ENCODE data around the gene PLXNB1.
"Not testable (repeated sequence)": the region's sequence is repeated elsewhere in the genome, so short reads cannot be mapped to it uniquely, and the experiment has no call there.

Gene PLXNB1

DNA sequence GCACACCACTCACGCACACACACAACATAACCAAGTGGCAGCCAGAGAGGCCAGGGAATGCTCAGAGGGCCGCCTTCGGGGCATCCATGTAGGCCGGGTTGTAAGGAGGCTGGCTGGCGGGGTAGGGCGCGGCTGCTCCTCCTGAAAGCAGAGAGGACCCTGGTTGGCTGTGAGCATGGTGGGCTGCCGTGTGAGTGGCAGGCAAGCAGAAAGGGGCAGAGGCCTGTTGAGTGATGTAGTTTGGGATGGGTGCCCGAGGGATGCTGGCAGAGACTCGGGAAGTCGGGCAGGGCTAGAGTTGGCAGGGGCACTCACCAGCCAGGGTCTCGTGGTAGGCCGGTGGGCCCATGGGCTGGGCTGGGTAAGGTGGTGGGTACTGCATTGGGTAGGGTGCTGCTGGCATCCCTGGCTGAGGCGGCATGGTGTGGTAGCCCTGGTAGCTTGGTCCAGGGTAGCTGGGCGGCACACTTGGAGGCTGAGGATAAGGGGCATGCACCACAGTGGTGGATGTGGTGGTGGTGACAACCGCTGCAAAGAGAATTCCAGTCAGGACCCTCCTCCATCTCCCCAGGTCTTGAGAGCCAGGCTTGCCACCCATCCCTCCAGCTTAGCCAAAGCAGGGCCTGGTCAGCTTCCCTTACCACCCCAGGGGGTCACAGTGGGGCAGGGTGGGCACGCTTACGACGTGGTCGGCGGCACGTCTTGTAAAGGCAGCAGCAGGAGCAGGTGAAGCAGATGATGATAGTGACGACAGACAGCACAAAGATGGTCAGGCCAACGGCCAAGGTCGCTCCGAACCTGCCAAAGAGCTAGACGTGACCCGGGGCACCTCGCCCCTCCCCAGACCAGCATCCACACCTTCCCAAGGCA lies 39.4 kb upstream of the PLXNB1 start:
- no peak for FAIRE-seq
- TF ChIP-seq POLR2A (IDR thresholded peaks at IDR 0.05; ENCODE audit: low read depth, low read length): peak; percentile 3; the same call in 1 of the 2 replicates
- DNase-seq (ENCODE audit: insufficient read length, low spot score): no peak

DNA sequence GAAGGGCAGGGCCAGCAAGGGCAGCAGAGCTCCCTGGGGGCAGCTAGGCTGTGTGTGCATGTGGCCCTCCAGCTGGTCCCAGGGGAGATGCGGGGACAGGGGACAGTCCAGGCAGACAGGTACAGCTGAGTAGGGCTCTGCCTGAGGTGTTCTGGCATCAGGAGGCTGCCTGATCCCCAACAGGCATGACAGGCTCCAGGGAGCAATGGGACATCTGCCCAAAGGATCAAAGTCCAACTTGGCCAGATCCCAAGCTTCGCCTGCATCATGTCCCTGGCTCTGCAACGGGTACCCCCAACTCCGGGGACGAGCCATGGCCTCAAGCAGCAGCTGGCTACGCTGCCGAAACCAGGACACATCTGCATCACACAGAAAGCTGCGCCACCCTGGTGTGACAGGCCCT lies 38.4 kb upstream of the PLXNB1 start:
- FAIRE-seq: no peak
- no peak for TF ChIP-seq POLR2A (IDR thresholded peaks at IDR 0.05; ENCODE audit: low read depth, low read length)
- no peak for DNase-seq (ENCODE audit: insufficient read length, low spot score)

DNA sequence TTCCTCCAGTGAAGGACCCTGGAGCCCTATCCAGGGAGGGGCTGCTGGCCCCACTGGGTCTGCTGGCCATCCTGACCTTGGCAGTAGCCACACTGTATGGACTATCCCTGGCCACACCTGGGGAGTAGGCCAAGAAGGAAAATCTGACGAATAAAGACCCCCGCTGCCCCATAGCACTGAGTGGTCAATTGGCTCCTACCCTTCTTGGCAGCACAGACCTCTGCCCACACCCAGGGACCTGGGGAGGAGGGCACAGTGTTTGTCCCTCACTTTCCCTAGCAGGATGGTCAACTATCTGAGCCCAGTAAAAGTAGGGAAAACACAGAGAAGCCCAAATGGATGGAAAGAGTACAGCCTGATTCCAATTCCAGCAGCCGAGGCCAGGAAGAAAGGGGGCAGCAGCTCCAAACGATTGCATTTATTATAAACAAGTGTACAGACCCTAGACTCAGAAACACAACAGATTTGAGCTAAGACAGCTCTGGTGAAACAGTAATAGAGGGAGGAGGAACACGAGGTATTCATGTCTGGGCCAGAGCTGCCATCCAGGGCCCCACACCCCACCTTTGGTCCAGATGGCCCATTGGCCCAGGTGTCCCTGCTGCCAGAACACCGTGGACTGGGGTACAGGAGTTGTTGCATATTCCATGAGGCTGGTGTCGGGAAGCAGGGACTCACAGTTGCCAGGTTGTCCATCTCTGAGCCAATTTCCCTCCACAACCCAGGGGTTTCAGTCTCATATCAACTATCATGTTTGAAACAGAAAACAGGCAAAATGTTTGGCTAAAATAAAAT lies 37.8 kb upstream of the PLXNB1 start:
- FAIRE-seq: no peak
- no peak for DNase-seq (ENCODE audit: insufficient read length, low spot score)
- 0 out of 2 replicates have a peak, but pooled peaks have one; percentile 9 for TF ChIP-seq POLR2A (IDR thresholded peaks at IDR 0.05; ENCODE audit: low read depth, low read length)

DNA sequence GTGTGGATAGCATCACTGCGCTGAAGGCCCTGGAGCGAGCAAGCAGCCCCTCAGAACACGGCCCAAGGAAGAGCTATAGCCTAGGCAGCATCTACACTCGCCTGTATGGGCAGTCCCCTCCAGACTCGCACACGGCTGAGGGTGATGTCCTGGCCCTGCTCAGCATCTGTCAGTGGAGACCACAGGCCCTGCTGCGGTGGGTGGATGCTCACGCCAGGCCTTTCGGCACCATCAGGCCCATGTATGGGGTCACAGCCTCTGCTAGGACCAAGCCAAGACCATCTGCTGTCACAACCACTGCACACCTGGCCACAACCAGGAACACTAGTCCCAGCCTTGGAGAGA lies 37.2 kb upstream of the PLXNB1 start:
- no peak for TF ChIP-seq POLR2A (IDR thresholded peaks at IDR 0.05; ENCODE audit: low read depth, low read length)
- no peak for FAIRE-seq
- no peak for DNase-seq (ENCODE audit: insufficient read length, low spot score)

DNA sequence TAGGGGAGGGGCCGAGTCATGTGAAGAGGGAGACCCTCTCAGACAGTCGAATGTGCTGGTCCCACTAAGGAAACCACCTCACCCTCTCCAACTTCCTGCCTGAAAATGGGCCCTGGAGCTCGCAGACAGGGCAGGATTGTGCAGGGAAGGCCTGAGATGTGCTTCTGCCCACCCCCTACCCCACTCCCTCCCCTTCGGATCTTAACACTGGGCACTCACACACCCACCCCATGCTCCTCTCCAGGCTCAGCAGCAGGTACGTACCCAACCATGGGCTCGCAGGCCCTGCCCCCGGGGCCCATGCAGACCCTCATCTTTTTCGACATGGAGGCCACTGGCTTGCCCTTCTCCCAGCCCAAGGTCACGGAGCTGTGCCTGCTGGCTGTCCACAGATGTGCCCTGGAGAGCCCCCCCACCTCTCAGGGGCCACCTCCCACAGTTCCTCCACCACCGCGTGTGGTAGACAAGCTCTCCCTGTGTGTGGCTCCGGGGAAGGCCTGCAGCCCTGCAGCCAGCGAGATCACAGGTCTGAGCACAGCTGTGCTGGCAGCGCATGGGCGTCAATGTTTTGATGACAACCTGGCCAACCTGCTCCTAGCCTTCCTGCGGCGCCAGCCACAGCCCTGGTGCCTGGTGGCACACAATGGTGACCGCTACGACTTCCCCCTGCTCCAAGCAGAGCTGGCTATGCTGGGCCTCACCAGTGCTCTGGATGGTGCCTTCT lies 36.7 kb upstream of the PLXNB1 start:
- DNase-seq (ENCODE audit: insufficient read length, low spot score) (no peak), FAIRE-seq (no peak)
- TF ChIP-seq POLR2A (IDR thresholded peaks at IDR 0.05; ENCODE audit: low read depth, low read length): no peak

DNA sequence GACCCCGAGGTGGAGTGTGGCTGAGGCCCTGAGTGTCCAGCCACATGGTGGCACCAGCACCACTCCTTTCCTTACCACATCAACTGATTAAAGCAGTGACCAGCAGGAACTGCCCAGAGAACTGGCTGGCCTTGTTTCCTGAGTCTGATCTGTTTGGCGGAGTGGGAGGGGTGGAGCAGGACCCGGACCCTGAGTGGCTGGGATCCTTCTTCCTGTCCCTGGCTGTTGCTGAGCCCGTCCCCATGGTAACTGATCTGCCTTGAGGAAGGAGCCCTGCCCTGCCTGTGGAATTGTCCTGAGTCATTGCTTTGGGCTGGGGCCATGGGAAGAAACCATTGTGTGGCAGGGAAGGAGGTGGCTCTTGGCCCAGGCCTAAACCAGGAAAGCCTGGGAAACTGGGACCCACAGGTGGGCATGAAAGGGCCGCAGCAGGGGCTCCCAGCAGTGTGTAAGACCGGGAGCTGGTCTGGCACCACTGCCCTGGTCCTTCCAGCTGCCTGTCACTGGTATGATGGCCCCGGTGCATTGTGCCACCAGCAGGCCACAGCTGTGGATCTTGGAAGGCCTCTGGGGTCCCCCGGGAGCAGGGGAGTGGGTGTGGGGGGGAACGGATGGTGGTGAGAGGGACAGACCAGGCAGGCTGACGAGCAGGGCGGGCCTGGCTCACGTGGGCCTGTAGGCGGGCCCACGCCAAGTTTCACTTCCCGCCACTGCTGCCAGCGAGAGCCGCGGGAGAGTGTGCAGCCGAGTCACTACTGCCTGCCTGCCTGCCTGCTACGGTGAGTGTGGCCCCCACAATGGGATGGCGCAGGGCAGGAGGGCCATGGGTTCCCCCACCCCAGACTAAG lies 35.9 kb upstream of the PLXNB1 start:
- peak; percentile 85 for TF ChIP-seq POLR2A (IDR thresholded peaks at IDR 0.05; ENCODE audit: low read depth, low read length)
- FAIRE-seq: peak; percentile 93
- DNase-seq (ENCODE audit: insufficient read length, low spot score): peak; percentile 98

DNA sequence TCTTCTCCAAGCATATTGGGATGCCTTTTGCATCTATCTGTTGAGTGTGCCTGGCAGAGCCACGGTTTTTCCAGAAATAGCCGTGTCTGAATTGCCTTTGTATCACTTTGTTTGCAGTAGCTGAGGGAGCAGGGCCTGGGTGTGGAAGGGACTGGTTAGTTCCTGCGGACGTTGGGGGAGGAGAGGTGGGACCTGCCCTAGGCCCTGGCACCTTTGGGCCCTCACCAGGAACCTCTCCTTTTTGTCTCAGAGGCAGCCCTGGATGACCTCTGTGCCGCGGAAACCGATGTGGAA lies 35.3 kb upstream of the PLXNB1 start:
- FAIRE-seq (no peak), DNase-seq (ENCODE audit: insufficient read length, low spot score) (no peak)
- no peak for TF ChIP-seq POLR2A (IDR thresholded peaks at IDR 0.05; ENCODE audit: low read depth, low read length)

DNA sequence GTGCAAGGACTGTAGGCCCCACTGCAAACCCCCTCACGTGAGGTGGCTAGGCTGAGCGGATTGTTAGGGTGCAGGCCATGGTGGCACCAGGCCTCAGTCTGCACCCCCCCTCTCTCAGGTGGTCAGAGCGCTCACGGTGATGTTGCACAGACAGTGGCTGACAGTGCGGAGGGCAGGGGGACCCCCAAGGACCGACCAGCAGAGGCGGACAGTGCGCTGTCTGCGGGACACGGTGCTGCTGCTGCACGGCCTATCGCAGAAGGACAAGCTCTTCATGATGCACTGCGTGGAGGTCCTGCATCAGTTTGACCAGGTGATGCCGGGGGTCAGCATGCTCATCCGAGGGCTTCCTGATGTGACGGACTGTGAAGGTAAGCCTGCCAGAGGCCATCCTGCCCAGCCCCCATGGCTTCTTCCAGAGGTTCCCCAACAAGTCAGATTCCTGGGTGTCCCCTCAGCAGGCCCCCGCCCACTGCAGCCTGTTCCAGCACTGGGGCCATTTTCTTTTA lies 34.9 kb upstream of the PLXNB1 start:
- TF ChIP-seq POLR2A (IDR thresholded peaks at IDR 0.05; ENCODE audit: low read depth, low read length): no peak
- DNase-seq (ENCODE audit: insufficient read length, low spot score): no peak
- FAIRE-seq: no peak

DNA sequence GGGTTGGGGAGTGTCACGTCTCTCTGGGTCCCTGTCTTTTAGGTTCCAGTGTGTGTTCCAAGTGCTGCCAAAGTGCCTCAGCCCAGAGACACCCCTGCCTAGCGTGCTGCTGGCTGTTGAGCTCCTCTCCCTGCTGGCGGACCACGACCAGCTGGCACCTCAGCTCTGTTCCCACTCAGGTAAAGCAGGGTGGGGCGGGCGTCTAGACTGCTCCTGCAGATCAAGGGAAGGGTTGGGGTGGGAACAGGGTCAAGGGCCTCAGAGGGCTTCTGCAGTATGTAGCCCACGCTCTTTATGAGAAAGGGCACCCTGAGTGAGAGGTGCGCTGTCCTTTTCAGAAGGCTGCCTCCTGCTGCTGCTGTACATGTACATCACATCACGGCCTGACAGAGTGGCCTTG lies 33.8 kb upstream of the PLXNB1 start:
- TF ChIP-seq POLR2A (IDR thresholded peaks at IDR 0.05; ENCODE audit: low read depth, low read length): no peak
- no peak for DNase-seq (ENCODE audit: insufficient read length, low spot score)
- no peak for FAIRE-seq

DNA sequence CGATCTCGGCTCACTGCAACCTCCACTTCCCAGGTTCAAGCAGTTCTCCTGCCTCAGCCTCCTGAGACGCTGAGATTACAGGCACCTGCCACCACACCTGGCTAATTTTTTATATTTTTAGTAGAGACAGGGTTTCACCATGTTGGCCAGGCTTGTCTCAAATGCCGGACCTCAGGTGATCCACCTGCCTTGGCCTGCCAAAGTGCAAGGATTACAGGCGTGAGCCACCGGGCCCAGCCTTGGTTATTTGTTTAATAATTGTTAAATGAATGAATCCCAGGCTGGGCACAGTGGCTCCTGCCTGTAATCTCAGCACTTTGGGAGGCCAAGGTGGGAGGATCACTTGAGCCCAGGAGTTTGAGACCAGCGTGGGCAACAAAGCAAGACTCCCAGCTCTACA lies 31.9 kb upstream of the PLXNB1 start:
- not testable (repeated sequence) for FAIRE-seq; DNase-seq (ENCODE audit: insufficient read length, low spot score)

DNA sequence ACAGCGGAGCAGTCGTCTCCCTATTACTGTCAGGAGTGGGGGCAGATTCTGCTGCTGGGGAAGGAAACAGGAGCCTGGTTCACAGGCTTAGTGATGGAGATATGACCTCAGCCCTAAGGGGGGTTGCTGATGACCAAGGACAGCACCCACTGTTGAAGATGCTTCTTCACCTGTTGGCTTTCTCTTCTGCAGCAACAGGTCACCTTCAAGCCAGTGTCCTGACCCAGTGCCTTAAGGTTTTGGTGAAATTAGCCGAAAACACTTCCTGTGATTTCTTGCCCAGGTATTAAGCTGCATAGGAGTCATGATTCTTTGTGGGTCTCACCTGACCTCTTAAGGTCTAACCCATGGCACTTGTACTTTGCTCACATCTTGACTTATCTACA lies 30.6 kb upstream of the PLXNB1 start:
- DNase-seq (ENCODE audit: insufficient read length, low spot score) (no peak), FAIRE-seq (no peak)
- no peak for TF ChIP-seq POLR2A (IDR thresholded peaks at IDR 0.05; ENCODE audit: low read depth, low read length)

DNA sequence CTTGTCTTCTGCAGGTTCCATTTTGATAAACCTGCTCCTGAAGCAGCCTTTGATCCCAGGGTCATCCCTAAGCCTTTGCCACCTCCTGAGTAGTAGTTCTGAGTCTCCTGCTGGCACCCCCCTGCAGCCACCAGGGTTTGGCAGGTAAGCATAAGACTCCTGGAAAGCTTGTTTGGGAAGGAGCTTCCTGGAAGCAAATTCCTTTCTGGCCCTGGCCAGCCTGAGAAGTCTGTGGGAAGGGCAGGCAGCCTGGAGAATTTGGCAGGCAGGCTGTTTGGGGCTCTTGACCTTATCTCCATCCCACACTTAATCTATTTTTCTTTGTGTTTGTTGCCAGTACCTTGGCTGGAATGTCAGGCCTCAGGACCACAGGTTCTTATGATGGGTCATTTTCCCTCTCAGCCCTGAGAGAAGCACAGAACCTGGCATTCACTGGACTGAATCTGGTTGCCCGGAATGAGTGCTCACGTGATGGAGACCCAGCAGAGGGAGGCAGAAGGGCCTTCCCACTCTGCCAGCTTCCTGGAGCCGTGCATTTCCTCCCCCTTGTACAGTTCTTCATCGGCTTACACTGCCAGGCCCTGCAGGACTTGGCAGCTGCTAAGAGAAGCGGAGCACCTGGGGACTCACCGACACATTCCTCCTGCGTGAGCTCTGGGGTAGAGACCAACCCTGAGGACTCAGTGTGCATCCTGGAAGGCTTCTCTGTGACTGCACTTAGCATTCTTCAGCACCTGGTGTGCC lies 30.1 kb upstream of the PLXNB1 start:
- FAIRE-seq: no peak
- no peak for TF ChIP-seq POLR2A (IDR thresholded peaks at IDR 0.05; ENCODE audit: low read depth, low read length)

DNA sequence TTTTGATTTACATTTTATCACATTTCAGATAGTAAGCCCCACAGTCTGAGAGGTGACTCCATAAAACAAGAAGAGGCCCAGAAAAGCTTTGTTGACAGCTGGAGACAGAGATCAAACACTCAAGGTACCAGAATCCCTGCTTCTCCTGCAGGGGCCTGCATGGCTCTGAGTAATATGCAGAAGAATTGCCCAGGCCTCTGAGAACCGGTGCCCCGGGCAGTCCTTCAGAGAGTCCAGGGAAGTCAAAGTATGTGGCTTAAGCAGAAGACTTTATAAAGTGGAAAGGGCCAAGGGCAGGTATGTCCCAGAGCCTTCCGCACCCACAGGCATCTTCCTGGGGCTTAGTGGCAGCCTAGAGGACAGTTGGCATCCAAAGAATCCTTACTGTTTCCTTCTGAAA lies 29.4 kb upstream of the PLXNB1 start:
- no peak for TF ChIP-seq POLR2A (IDR thresholded peaks at IDR 0.05; ENCODE audit: low read depth, low read length)
- FAIRE-seq (no peak), DNase-seq (ENCODE audit: insufficient read length, low spot score) (no peak)

More for the DNA sequence above, 30.1 kb upstream of the PLXNB1 start:
- DNase-seq (ENCODE audit: insufficient read length, low spot score): no peak
